22Rv1 (cell line): ENCODE data around the gene TIMM50.

Source experiments
- ZFX ChIP-seq: fragments of 450-650 bp; IDR thresholded peaks from 2 replicates; pipeline ENCODE4 v1.6.1; 2017; ENCODE audit warnings: antibody characterized with exemption, borderline replicate concordance
- TF ChIP-seq, protein P1 (sequence below): fragments of 450-650 bp; IDR thresholded peaks from 2 replicates; pipeline ENCODE4 v1.5.1; 2017; ENCODE audit warnings: mild to moderate bottlenecking

DNA sequence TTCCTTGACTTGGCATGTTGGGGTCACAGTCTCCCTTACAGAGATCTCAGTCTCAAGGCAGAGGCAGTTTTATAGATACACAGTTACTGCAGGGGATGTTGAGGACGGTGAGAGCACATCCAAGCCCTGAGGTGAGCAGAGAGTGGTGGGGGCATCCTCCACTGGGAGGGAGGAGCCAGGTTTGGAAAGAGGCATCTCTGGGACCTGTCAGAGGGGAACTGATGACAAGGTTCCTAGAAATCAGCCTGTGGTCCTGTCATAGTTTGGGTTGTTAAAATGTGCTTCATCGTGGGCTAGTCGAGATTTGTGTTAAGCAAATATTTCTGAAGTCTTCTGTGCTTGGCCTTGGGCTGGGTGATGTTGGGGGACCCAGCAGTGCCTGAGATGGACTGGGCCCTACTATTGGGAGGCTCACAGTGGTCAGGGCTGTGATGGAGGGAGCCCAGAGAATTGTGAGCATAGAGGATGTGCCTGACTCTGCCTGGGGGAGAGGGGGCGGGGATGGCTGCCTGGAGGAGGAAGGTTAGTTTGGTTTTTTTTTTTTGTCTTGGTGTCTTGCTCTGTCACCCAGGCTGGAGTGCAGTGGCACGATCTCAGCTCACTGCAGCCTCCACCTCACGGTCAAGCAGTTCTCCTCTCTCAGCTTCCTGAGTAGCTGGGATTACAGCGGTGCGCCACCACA, 31.4 kb upstream of the TIMM50 start:
- TF ChIP-seq, protein P1, sequence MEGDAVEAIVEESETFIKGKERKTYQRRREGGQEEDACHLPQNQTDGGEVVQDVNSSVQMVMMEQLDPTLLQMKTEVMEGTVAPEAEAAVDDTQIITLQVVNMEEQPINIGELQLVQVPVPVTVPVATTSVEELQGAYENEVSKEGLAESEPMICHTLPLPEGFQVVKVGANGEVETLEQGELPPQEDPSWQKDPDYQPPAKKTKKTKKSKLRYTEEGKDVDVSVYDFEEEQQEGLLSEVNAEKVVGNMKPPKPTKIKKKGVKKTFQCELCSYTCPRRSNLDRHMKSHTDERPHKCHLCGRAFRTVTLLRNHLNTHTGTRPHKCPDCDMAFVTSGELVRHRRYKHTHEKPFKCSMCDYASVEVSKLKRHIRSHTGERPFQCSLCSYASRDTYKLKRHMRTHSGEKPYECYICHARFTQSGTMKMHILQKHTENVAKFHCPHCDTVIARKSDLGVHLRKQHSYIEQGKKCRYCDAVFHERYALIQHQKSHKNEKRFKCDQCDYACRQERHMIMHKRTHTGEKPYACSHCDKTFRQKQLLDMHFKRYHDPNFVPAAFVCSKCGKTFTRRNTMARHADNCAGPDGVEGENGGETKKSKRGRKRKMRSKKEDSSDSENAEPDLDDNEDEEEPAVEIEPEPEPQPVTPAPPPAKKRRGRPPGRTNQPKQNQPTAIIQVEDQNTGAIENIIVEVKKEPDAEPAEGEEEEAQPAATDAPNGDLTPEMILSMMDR, result no peak
- TF ChIP-seq ZFX, result no peak
